Esophagus muscularis mucosa (tissue), 4 donors: ENCODE data around the gene FAM53A. TPM values are rescaled to one million over a fixed set of nuclear protein-coding genes. Genes with fewer than 3 reads are reported as not detected.

Source experiments
- DNase-seq: peaks from one replicate; pipeline ENCODE4 v3.0.0-alpha.2; 2017; ENCODE audit errors: extremely low spot score
- H3K27ac ChIP-seq, 4 donors: fragments of 200-600 bp; sonication (generic); replicated peaks in 1 of 4; 1 replicate in 3 of 4; 2 replicates in 1 of 4; pipeline ENCODE4 v1.5.1; 2016 to 2019; ENCODE audit warnings: mild to moderate bottlenecking in 1 of 4
- H3K27me3 ChIP-seq, 4 donors: fragments of 200-600 bp; sonication (generic); one replicate each; pipeline versions ENCODE4 v1.5.1 to v1.6.0; 2016 to 2019
- H3K36me3 ChIP-seq, 4 donors: fragments of 200-600 bp; sonication (generic); one replicate each; pipeline ENCODE4 v1.5.1; 2016 to 2019
- H3K4me1 ChIP-seq, 4 donors: fragments of 200-600 bp; sonication (generic); one replicate each; pipeline ENCODE4 v1.5.1; 2016 to 2019
- H3K4me3 ChIP-seq, 4 donors: fragments of 200-600 bp; sonication (generic); 1 replicate in 2 of 4; 2 replicates in 2 of 4; pipeline ENCODE4 v1.5.1; 2016 to 2019; ENCODE audit warnings: mild to moderate bottlenecking in 4 of 4, moderate library complexity in 1 of 4
- H3K9me3 ChIP-seq, 4 donors: fragments of 200-600 bp; sonication (generic); 1 replicate in 3 of 4; 2 replicates in 1 of 4; pipeline ENCODE4 v1.5.1; 2016 to 2019
- EP300 ChIP-seq: sonication (generic); formaldehyde crosslinking; IDR thresholded peaks from one replicate; pipeline ENCODE4 v1.6.1; 2017; ENCODE audit warnings: antibody characterized with exemption
- POLR2A ChIP-seq: fragments of 450-650 bp; IDR thresholded peaks from one replicate; pipeline ENCODE4 v1.6.1; 2017; ENCODE audit warnings: antibody characterized with exemption, moderate library complexity, mild to moderate bottlenecking, low read depth
- POLR2AphosphoS5 ChIP-seq, 2 donors: sonication (generic); formaldehyde crosslinking; IDR thresholded peaks; one replicate each; pipeline ENCODE4 v1.6.1; 2017; ENCODE audit warnings: antibody characterized with exemption in 2 of 2
- WGBS: methylation state at CpG from one replicate; pipeline ENCODE4 v1.1.5; 2018; 5-methylcytosine and 5-hydroxymethylcytosine counted together
- intact Hi-C: fragments of 100-400 bp; cut with DNase I; formaldehyde crosslinking; loops from one replicate; pipeline ENCODE4 v1.15.1; 2023
- total RNA-seq, 4 donors: library from RNA; depleted of rRNA; stranded (reverse); fragments of >200 nt; gene quantifications; one replicate each; pipeline versions ENCODE4 v1.1.0 to v1.2.1, GENCODE V29; 2016
- TF ChIP-seq, protein P1 (sequence below), 3 experiments: fragments of 200-600 bp in 2 of 3; fragments of 450-650 bp in 1 of 3; sonication (generic) in 2 of 3; IDR thresholded peaks; one replicate each; pipeline ENCODE4 v1.5.1; 2017 to 2019; ENCODE audit warnings: antibody characterized with exemption in 3 of 3, mild to moderate bottlenecking in 2 of 3, moderate library complexity in 1 of 3

Gene FAM53A
- total RNA-seq, 4 donors from 2014 or later, result 5.2 to 13.3 (median 8.9) TPM

DNA sequence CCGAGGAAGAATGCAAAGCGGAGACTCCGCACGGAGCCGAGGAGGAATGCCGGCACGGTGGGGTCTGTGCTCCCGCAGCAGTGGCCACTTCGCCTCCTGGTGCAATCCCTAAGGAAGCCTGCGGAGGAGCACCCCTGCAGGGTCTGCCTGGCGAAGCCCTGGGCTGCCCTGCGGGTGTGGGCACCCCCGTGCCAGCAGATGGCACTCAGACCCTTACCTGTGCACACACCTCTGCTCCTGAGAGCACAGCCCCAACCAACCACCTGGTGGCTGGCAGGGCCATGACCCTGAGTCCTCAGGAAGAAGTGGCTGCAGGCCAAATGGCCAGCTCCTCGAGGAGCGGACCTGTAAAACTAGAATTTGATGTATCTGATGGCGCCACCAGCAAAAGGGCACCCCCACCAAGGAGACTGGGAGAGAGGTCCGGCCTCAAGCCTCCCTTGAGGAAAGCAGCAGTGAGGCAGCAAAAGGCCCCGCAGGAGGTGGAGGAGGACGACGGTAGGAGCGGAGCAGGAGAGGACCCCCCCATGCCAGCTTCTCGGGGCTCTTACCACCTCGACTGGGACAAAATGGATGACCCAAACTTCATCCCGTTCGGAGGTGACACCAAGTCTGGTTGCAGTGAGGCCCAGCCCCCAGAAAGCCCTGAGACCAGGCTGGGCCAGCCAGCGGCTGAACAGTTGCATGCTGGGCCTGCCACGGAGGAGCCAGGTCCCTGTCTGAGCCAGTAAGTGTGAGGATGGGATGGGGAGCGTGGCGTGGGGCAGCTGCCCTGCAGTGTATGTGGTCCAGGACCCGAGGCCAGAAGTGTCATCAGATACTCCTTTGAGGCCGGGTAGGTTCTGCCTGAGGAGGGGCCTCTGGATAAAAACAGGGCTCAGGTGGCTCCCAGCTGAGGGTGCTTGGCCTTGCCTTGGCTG is 44.2 kb upstream of the FAM53A start:
- no peak for DNase-seq
- Histone ChIP-seq H3K9me3 (no peaks in the 10 kb centered on the region), H3K4me1 (peaks cover 27 to 44% (median 38%) of the 10 kb centered on the region in 4 donors), H3K27me3 (no peaks in the 10 kb centered on the region), H3K27ac (peak overlapping the region; percentile 12 to 64 (median 38)), H3K4me3 (peak overlapping the region in 2 of 4 donors; percentile 1 to 15), H3K36me3 (peaks cover 0 to 66% (median 54%) of the 10 kb centered on the region in 4 donors)
- WGBS, result 84% methylated on average over 24 of the region's 31 CpGs
- intact Hi-C loops, result loop anchor here (10.0 kb wide), 1 partner anchor 374 kb away; no protein-coding TSS in a partner anchor
- TF ChIP-seq POLR2A (no peak), POLR2AphosphoS5 (IDR thresholded peaks at IDR 0.05) (no peak), EP300 (no peak)
- TF ChIP-seq, protein P1, sequence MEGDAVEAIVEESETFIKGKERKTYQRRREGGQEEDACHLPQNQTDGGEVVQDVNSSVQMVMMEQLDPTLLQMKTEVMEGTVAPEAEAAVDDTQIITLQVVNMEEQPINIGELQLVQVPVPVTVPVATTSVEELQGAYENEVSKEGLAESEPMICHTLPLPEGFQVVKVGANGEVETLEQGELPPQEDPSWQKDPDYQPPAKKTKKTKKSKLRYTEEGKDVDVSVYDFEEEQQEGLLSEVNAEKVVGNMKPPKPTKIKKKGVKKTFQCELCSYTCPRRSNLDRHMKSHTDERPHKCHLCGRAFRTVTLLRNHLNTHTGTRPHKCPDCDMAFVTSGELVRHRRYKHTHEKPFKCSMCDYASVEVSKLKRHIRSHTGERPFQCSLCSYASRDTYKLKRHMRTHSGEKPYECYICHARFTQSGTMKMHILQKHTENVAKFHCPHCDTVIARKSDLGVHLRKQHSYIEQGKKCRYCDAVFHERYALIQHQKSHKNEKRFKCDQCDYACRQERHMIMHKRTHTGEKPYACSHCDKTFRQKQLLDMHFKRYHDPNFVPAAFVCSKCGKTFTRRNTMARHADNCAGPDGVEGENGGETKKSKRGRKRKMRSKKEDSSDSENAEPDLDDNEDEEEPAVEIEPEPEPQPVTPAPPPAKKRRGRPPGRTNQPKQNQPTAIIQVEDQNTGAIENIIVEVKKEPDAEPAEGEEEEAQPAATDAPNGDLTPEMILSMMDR (IDR thresholded peaks at IDR 0.05), result no peak

DNA sequence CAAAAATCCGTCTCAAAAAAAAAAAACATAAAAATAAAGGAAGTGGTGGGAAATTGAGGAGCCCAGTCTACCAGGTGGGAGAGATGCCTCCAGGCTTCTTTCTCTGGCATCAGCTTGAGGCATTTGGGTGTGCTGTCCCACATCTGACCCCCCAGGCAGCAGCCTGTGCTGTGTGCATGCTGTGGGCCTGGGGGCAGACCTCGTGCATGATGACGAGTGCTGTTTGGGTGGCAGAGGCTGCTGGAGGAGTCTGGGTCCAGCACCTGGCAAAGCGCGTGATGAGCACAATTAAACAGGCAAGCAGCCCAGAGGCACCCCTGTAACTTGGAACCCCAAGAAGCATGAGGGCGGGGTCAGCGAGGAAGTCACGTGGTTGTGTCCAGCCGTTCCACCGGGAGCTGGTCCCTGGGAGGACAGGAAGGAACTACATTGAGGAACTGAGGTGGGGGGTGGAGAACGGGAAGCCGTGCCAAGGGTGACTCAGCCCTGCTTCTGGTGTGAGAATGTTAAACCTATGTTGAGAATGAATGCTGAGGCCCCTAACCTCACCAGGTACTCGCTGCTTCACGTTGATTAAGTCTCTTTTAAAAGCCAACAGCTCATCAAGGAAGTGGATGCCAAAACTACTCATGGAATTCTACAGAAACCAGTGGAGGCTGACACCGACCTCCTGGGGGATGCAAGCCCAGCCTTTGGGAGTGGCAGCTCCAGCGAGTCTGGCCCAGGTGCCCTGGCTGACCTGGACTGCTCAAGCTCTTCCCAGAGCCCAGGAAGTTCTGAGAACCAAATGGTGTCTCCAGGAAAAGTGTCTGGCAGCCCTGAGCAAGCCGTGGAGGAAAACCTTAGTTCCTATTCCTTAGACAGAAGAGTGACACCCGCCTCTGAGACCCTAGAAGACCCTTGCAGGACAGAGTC is 43.3 kb upstream of the FAM53A start:
- peak overlapping the region; percentile 12 to 64 (median 44) for H3K27ac ChIP-seq
- no peaks in the 10 kb centered on the region for H3K27me3 ChIP-seq
- peaks cover 31 to 52% (median 45%) of the 10 kb centered on the region in 4 donors for H3K4me1 ChIP-seq
- TF ChIP-seq, protein P1 (IDR thresholded peaks at IDR 0.05), result no peak
- no peak for TF ChIP-seq EP300
- TF ChIP-seq POLR2AphosphoS5 (IDR thresholded peaks at IDR 0.05), result peak in 1 of 2 donors; percentile 49
- peak overlapping the region in 2 of 4 donors; percentile 15 to 18 for H3K4me3 ChIP-seq
- H3K9me3 ChIP-seq, result no peaks in the 10 kb centered on the region
- intact Hi-C loops, result loop anchor here (10.0 kb wide), 1 partner anchor 373 kb away; no protein-coding TSS in a partner anchor
- H3K36me3 ChIP-seq, result peaks cover 0 to 58% (median 45%) of the 10 kb centered on the region in 4 donors
- DNase-seq, result no peak
- WGBS, result 69% methylated on average over 18 of the region's 18 CpGs

DNA sequence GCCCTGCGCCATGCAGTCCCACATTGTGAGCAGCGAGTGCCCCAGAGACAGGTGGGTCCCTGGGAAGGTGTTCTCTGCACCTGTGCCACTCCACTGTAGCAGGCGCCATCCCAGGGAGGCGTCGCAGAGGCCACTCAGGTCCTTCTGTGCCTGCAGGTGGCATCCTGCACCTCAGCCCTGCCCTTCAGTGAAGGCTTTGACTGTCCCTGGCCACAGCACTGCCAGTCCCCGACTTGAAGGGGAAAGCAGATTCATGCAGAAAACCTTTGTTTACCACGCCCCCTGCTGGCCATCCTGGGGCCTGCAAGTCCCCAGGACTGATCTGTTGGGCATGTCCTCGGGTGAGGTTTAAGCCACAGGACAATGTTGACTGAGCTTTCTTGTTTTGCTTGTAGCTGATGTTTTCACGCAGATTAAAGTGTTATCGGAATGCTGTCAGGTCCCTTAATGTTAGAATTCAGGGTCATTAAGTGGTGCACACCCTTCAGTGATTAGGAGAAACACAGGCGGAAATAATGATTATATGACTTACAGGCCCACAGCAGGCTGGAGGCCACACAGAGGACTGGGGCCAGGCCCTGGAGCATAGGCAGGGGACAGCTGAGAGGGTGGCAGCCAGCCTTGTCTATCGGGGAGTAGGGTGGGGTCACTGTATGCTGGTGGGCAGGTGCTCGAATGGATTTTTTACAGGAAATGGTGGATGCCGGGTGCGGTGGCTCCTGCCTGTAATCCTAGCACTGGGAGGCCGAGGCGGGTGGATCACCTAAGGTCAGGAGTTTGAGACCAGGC is 42.2 kb upstream of the FAM53A start:
- Histone ChIP-seq H3K36me3 (peaks cover 0 to 48% (median 35%) of the 10 kb centered on the region in 4 donors), H3K4me1 (peaks cover 40 to 62% (median 56%) of the 10 kb centered on the region in 4 donors), H3K9me3 (no peaks in the 10 kb centered on the region), H3K27ac (peak overlapping the region; percentile 12 to 57 (median 44)), H3K4me3 (no peak overlapping the region), H3K27me3 (no peaks in the 10 kb centered on the region)
- WGBS, result 61% methylated on average over 17 of the region's 17 CpGs
- DNase-seq, result peak; percentile 97
- intact Hi-C loops, result loop anchor here (10.0 kb wide), 1 partner anchor 372 kb away; no protein-coding TSS in a partner anchor
- TF ChIP-seq POLR2A, result no peak
- peak in 1 of 2 donors; percentile 62 for TF ChIP-seq POLR2AphosphoS5 (IDR thresholded peaks at IDR 0.05)
- TF ChIP-seq EP300, result no peak
- TF ChIP-seq, protein P1 (IDR thresholded peaks at IDR 0.05), result peak; percentile 96 to 100 (median 97)

DNA sequence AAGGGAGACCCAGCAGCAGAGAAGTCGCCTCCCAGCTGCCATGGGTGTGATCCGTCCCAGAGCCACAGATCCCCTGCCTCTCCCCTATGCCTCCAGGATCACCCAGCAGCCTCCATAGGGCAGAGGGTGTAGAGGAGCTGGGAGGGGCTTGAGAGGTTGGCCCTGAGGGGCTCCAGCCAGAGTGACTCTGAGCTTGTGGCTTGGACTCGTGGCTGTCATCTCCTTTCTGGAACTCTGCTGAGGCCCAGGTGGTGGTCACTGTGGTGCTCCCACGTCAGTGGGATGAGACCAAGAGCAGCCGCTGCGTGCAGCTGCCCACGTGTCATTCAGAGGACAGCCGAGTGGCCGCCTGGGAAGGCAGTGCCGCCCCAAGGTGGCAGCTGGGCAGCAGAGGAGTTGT is 41.4 kb upstream of the FAM53A start:
- WGBS, result 83% methylated on average over 10 of the region's 10 CpGs
- no peak for DNase-seq
- TF ChIP-seq EP300 (no peak), POLR2AphosphoS5 (IDR thresholded peaks at IDR 0.05) (no peak), POLR2A (no peak)
- TF ChIP-seq, protein P1 (IDR thresholded peaks at IDR 0.05), result no peak
- Histone ChIP-seq H3K27ac (no peak overlapping the region), H3K9me3 (no peaks in the 10 kb centered on the region), H3K4me1 (peaks cover 40 to 63% (median 57%) of the 10 kb centered on the region in 4 donors), H3K36me3 (peaks cover 0 to 40% (median 27%) of the 10 kb centered on the region in 4 donors), H3K27me3 (no peaks in the 10 kb centered on the region), H3K4me3 (no peak overlapping the region)
- intact Hi-C loops, result loop anchor here (1.0 to 10.0 kb wide), 2 partner anchors 32 to 371 kb away; no protein-coding TSS in a partner anchor
